Measurements from ENCODE around the gene TLE2. TPM values are rescaled to one million over a fixed set of nuclear protein-coding genes. Genes with fewer than 3 reads are reported as not detected.

TLE2 gene
- total RNA-seq, 1 donor from 2014 or later, result 2.3 TPM

Other genes starting within 250 kb of the TLE2 start
- gene SGTA, start 246.0 kb downstream of the TLE2 start, total RNA-seq, result 73.3 and 76.9 TPM in 2 replicates
- gene THOP1, start 243.8 kb downstream of the TLE2 start, total RNA-seq, result 200 and 207 TPM in 2 replicates
- 1.9 and 2.1 TPM in 2 replicates for gene ZNF554, start 209.4 kb downstream of the TLE2 start, total RNA-seq
- 0.90 and 0.98 TPM in 2 replicates for gene ZNF555, start 187.8 kb downstream of the TLE2 start, total RNA-seq
- gene ZNF556, start 161.9 kb downstream of the TLE2 start, total RNA-seq, result not detected in 2 replicates
- gene ZNF57, start 128.4 kb downstream of the TLE2 start, total RNA-seq, result 2.6 and 2.8 TPM in 2 replicates
- gene ZNF77, start 84.3 kb downstream of the TLE2 start, total RNA-seq, result 4.8 and 5.8 TPM in 2 replicates
- 1.1 and 1.3 TPM in 2 replicates for gene TLE6, start 51.7 kb downstream of the TLE2 start, total RNA-seq
- 380 and 392 TPM in 2 replicates for gene TLE5, start 33.2 kb upstream of the TLE2 start, total RNA-seq
- gene GNA11, start 65.1 kb upstream of the TLE2 start, total RNA-seq, result 7.4 and 10.1 TPM in 2 replicates
- gene GNA15, start 106.8 kb upstream of the TLE2 start, total RNA-seq, result 134 and 135 TPM in 2 replicates
- 41.8 and 43.7 TPM in 2 replicates for gene S1PR4, start 149.5 kb upstream of the TLE2 start, total RNA-seq
- 114 and 116 TPM in 2 replicates for gene NCLN, start 156.7 kb upstream of the TLE2 start, total RNA-seq
- gene CELF5, start 195.4 kb upstream of the TLE2 start, total RNA-seq, result 0.12 and 0.19 TPM in 2 replicates